ENCODE data around the gene OR4D2. TPM values are rescaled to one million over a fixed set of nuclear protein-coding genes. Genes with fewer than 3 reads are reported as not detected.

OR4D2 gene
- total RNA-seq, result not detected in 2 replicates

DNA sequence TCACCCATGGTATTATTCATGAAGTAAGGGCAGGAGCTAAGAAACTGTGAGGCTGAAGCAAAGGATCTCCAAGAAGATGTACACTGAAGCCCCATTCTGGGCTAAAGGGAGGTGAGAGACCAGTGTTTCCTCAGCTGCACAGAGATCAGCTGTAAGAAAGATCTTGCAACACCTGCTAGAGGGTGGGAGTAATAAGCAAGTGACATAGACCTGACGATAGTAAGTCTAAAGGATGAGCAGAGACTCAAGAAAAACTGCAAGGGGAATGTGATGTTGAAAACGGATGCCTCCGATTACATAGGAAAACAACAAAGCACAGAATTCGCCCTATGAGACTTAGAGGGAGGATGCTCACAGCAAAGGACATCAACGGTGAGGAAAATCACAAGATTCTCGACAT is at the start of gene OR4D2:
Gene OR4D2 (plus strand): TSS at position 301 of the 400 bp plus-strand sequence. CDS start 2,674 bp downstream, outside the sequence.

GRCh38 chr17:58147930-58148434 is 18.8 kb upstream of the OR4D2 start, which contains the start of gene OR4D1:
Gene OR4D1, plus strand, starts transcription at chr17:58148384. Its CDS starts 6,770 bp downstream, at chr17:58155154.

DNA sequence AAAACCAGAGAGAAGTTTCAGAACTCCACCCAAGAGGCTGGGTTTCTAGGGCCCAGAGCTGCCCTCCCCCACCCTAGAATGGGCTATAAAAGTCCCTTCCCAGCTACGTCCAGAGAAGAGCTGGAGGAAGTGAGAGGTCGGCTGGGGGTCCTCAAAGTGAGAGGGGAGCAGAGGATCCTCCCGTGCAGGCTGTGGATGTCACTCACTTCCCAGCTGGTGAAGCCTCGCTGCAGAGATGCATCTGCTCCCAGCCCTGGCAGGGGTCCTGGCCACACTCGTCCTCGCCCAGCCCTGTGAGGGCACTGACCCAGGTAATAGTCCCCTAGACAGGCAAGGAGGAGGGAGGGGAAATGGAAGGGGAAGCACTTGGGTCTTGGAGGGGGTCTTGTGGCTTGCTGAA is 25.8 kb downstream of the OR4D2 start, which contains the start of gene EPX:
Gene EPX (plus strand): TSS at position 115 of the 400 bp plus-strand sequence. CDS start 121 bp downstream, at position 236.

GRCh38 chr17:58219007-58219788 is 52.4 kb downstream of the OR4D2 start, which contains the start of gene MKS1:
Gene MKS1, minus strand, starts transcription at chr17:58219255. Its CDS starts 25 bp downstream, at chr17:58219230.

Other genes starting within 250 kb of the OR4D2 start
- 5.1 TPM in 2 replicates for gene CUEDC1, start 211.6 kb upstream of the OR4D2 start, total RNA-seq
- gene VEZF1, start 178.7 kb upstream of the OR4D2 start, total RNA-seq, result 26.3 and 36.1 TPM in 2 replicates
- gene SRSF1, start 159.7 kb upstream of the OR4D2 start, total RNA-seq, result 333 and 428 TPM in 2 replicates
- gene DYNLL2, start 83.6 kb upstream of the OR4D2 start, total RNA-seq, result 10.2 and 11.8 TPM in 2 replicates
- not detected in 2 replicates for gene OR4D1, start 18.6 kb upstream of the OR4D2 start, total RNA-seq
- gene EPX, start 25.7 kb downstream of the OR4D2 start, total RNA-seq, result not detected in 2 replicates
- gene MKS1, start 52.3 kb downstream of the OR4D2 start, total RNA-seq, result 11.3 and 14.4 TPM in 2 replicates
- under 0.01 TPM in 1 of 2 replicates, not detected in the other for gene LPO, start 71.6 kb downstream of the OR4D2 start, total RNA-seq
- gene MPO, start 114.0 kb downstream of the OR4D2 start, total RNA-seq, result not detected in 2 replicates
- gene TSPOAP1, start 161.8 kb downstream of the OR4D2 start, total RNA-seq, result under 0.01 and 0.09 TPM in 2 replicates
- gene SUPT4H1, start 185.2 kb downstream of the OR4D2 start, total RNA-seq, result 56.4 and 61.6 TPM in 2 replicates

Measured in dermis lymphatic vessel endothelial cell (primary cell).